Caco-2 (cell line): ENCODE data around the gene SNAI3. TPM values are rescaled to one million over a fixed set of nuclear protein-coding genes. Genes with fewer than 3 reads are reported as not detected.

ENCODE experiments used
- BruUV-seq: library from RNA; stranded (reverse); fragments of 400-500 nt; replicated peaks from 2 replicates; lab custom pipeline; 2021; lab: Mats Ljungman, UMichigan
- CTCF ChIA-PET: fragments of 300-600 bp; sonication (Branson Sonifier 250); formaldehyde crosslinking; loops from one replicate; lab custom pipeline; 2022; ENCODE audit warnings: antibody characterized with exemption; lab: Charles Lee
- POLR2A ChIA-PET: fragments of 300-600 bp; sonication (Branson Sonifier 250); formaldehyde crosslinking; loops from one replicate; lab custom pipeline; 2022; ENCODE audit warnings: antibody characterized with exemption; lab: Charles Lee
- DNase-seq, 2 experiments: peaks; one replicate each; pipeline versions ENCODE4 v3.0.0 to v3.0.0-alpha.2; 2020 to 2022
- H3K27me3 ChIP-seq: replicated peaks from 2 replicates; pipeline ENCODE4 v1.6.0; 2011; ENCODE audit warnings: low read length; ENCODE audit not compliant: control insufficient read depth, insufficient read depth
- H3K36me3 ChIP-seq: 2 replicates; pipeline ENCODE4 v1.5.1; 2011; ENCODE audit warnings: low read length; ENCODE audit not compliant: control insufficient read depth, insufficient read depth
- H3K4me1 ChIP-seq: fragments of 250-450 bp; sonication (Bioruptor Pico); 2 replicates; pipeline ENCODE4 v1.5.1; 2020; ENCODE audit warnings: mild to moderate bottlenecking
- H3K4me3 ChIP-seq: 2 replicates; pipeline ENCODE4 v1.5.1; 2011; ENCODE audit warnings: low read depth, mild to moderate bottlenecking, control low read depth, low read length
- H3K9me3 ChIP-seq: fragments of 250-450 bp; sonication (Bioruptor Pico); 2 replicates; pipeline ENCODE4 v1.5.1; 2020; ENCODE audit warnings: mild to moderate bottlenecking, moderate library complexity
- H3K27ac Mint-ChIP-seq: one replicate; pipeline ENCODE4 v1.8.0; 2022; ENCODE audit warnings: mixed read lengths; ENCODE audit not compliant: unreplicated experiment
- H3K27me3 Mint-ChIP-seq: one replicate; pipeline ENCODE4 v1.8.0; 2022; ENCODE audit warnings: mixed read lengths; ENCODE audit not compliant: insufficient read depth, unreplicated experiment
- H3K36me3 Mint-ChIP-seq: one replicate; pipeline ENCODE4 v1.8.0; 2022; ENCODE audit warnings: mild to moderate bottlenecking, mixed read lengths; ENCODE audit not compliant: insufficient read depth, unreplicated experiment
- H3K4me1 Mint-ChIP-seq: one replicate; pipeline ENCODE4 v1.8.0; 2022; ENCODE audit warnings: low read depth, mixed read lengths; ENCODE audit not compliant: unreplicated experiment
- H3K4me3 Mint-ChIP-seq: one replicate; pipeline ENCODE4 v1.8.0; 2022; ENCODE audit warnings: mild to moderate bottlenecking, moderate library complexity, mixed read lengths; ENCODE audit not compliant: unreplicated experiment
- H3K9me3 Mint-ChIP-seq: one replicate; pipeline ENCODE4 v1.8.0; 2022; ENCODE audit warnings: mixed read lengths; ENCODE audit not compliant: unreplicated experiment
- CTCF ChIP-seq, 2 experiments: fragments of 200-600 bp in 1 of 2; IDR thresholded peaks; 1 replicate in 1 of 2; 2 replicates in 1 of 2; pipeline versions ENCODE4 v1.5.1 to v1.8.0; 2011 to 2022; ENCODE audit warnings: antibody characterized with exemption in 1 of 2, control low read depth in 1 of 2, inconsistent platforms in 1 of 2, low read depth in 1 of 2, low read length in 1 of 2, mild to moderate bottlenecking in 1 of 2, moderate library complexity in 1 of 2; ENCODE audit not compliant: insufficient read depth in 1 of 2, severe bottlenecking in 1 of 2, unreplicated experiment in 1 of 2
- intact Hi-C: fragments of 100-400 bp; cut with micrococcal nuclease; formaldehyde crosslinking; loops from one replicate; pipeline ENCODE4 v1.10.0; 2022; ENCODE audit not compliant: unreplicated experiment
- total RNA-seq: library from RNA; stranded (reverse); gene quantifications from 2 replicates; pipeline ENCODE4 v1.2.3, GENCODE V29; 2022

Gene SNAI3
- total RNA-seq, 1 experiment from 2014 or later = 3.5 TPM

GRCh38 chr16:88645455-88645854 is 40.9 kb downstream of the SNAI3 start:
- Mint-ChIP-seq H3K27ac (no peak overlapping the region), H3K9me3 (no peaks in the 10 kb centered on the region), H3K4me3 (no peak overlapping the region), H3K27me3 (no peaks in the 10 kb centered on the region), H3K36me3 (peaks cover 48% of the 10 kb centered on the region), H3K4me1 (peaks cover 6% of the 10 kb centered on the region)
- intact Hi-C loops = no loop called here
- BruUV-seq = no TSS peak
- CTCF ChIA-PET = no interaction called here
- DNase-seq = no peak
- TF ChIP-seq CTCF (IDR thresholded peaks at IDR 0.05; ENCODE audit: insufficient read depth in 1 of 2, low read depth in 1 of 2, low read length in 1 of 2, severe bottlenecking in 1 of 2, unreplicated experiment in 1 of 2) = no peak
- H3K9me3 ChIP-seq = no peaks in the 10 kb centered on the region
- peaks cover 6% of the 10 kb centered on the region; the same call in 1 of the 2 replicates for H3K4me1 ChIP-seq
- POLR2A ChIA-PET = no interaction called here
- 0 out of 2 replicates have a peak, but pooled peaks cover 1% of the 10 kb centered on the region for H3K36me3 ChIP-seq
- H3K27me3 ChIP-seq = no peaks in the 10 kb centered on the region
- H3K4me3 ChIP-seq = no peak overlapping the region

GRCh38 chr16:88643644-88643932 is 42.7 kb downstream of the SNAI3 start:
- DNase-seq = no peak
- 0 out of 2 replicates have a peak, but pooled peaks cover 1% of the 10 kb centered on the region for H3K36me3 ChIP-seq
- H3K4me3 Mint-ChIP-seq = no peak overlapping the region
- peaks cover 49% of the 10 kb centered on the region for H3K36me3 Mint-ChIP-seq
- H3K4me1 Mint-ChIP-seq = no peaks in the 10 kb centered on the region
- no TSS peak for BruUV-seq
- H3K9me3 Mint-ChIP-seq = no peaks in the 10 kb centered on the region
- H3K9me3 ChIP-seq = no peaks in the 10 kb centered on the region
- H3K27ac Mint-ChIP-seq = no peak overlapping the region
- H3K27me3 ChIP-seq = no peaks in the 10 kb centered on the region
- TF ChIP-seq CTCF (IDR thresholded peaks at IDR 0.05; ENCODE audit: insufficient read depth in 1 of 2, low read depth in 1 of 2, low read length in 1 of 2, severe bottlenecking in 1 of 2, unreplicated experiment in 1 of 2) = no peak
- ChIA-PET CTCF (no interaction called here), POLR2A (no interaction called here)
- H3K4me3 ChIP-seq = no peak overlapping the region
- H3K27me3 Mint-ChIP-seq = no peaks in the 10 kb centered on the region
- intact Hi-C loops = no loop called here
- peaks cover 9% of the 10 kb centered on the region; the same call in 1 of the 2 replicates for H3K4me1 ChIP-seq

GRCh38 chr16:88642881-88643643 is 43.2 kb downstream of the SNAI3 start:
- H3K4me3 Mint-ChIP-seq = no peak overlapping the region
- DNase-seq = no peak
- no peak for TF ChIP-seq CTCF (IDR thresholded peaks at IDR 0.05; ENCODE audit: insufficient read depth in 1 of 2, low read depth in 1 of 2, low read length in 1 of 2, severe bottlenecking in 1 of 2, unreplicated experiment in 1 of 2)
- intact Hi-C loops = no loop called here
- ChIA-PET POLR2A (no interaction called here), CTCF (interaction anchor here (0.6 kb wide), 1 partner anchor 52 kb away, joined by 6 read pairs; no protein-coding TSS in a partner anchor)
- H3K4me1 Mint-ChIP-seq = no peaks in the 10 kb centered on the region
- H3K36me3 Mint-ChIP-seq = peaks cover 53% of the 10 kb centered on the region
- H3K9me3 ChIP-seq = no peaks in the 10 kb centered on the region
- no peak overlapping the region for H3K4me3 ChIP-seq
- H3K36me3 ChIP-seq = 0 out of 2 replicates have a peak, but pooled peaks cover 1% of the 10 kb centered on the region
- no peaks in the 10 kb centered on the region for H3K27me3 Mint-ChIP-seq
- H3K27me3 ChIP-seq = no peaks in the 10 kb centered on the region
- no TSS peak for BruUV-seq
- peak overlapping the region; percentile 53 for H3K27ac Mint-ChIP-seq
- no peaks in the 10 kb centered on the region for H3K9me3 Mint-ChIP-seq
- peaks cover 12% of the 10 kb centered on the region; the same call in 1 of the 2 replicates for H3K4me1 ChIP-seq
